MCF 10A (cell line): ENCODE measurements around the gene GTPBP3. TPM values are rescaled to one million over a fixed set of nuclear protein-coding genes. Genes with fewer than 3 reads are reported as not detected.

ENCODE experiments used
- BruUV-seq: library from RNA; stranded (reverse); fragments of 400-500 nt; replicated peaks from 2 replicates; lab custom pipeline; 2021; lab: Mats Ljungman, UMichigan
- CTCF ChIA-PET: fragments of 300-600 bp; sonication (Branson Sonifier 250); formaldehyde crosslinking; extraction: SDS; loops from one replicate; lab custom pipeline; 2021; ENCODE audit warnings: antibody characterized with exemption, inconsistent platforms; lab: Yijun Ruan, JAX
- POLR2A ChIA-PET: fragments of 300-600, 350-650 bp; sonication (Branson Sonifier 250); formaldehyde crosslinking; extraction: SDS; loops from one replicate; lab custom pipeline; 2020; ENCODE audit warnings: antibody characterized with exemption, inconsistent platforms; lab: Yijun Ruan, JAX
- DNase-seq: peaks from one replicate; pipeline ENCODE4 v3.0.0-alpha.2; 2018; ENCODE audit not compliant: unreplicated experiment
- H3K27ac Mint-ChIP-seq: one replicate; pipeline ENCODE4 v1.8.0; 2022; ENCODE audit warnings: mild to moderate bottlenecking, low read depth, mixed read lengths; ENCODE audit not compliant: unreplicated experiment
- H3K27me3 Mint-ChIP-seq: one replicate; pipeline ENCODE4 v1.8.0; 2022; ENCODE audit warnings: mixed read lengths; ENCODE audit not compliant: insufficient read depth, unreplicated experiment
- H3K36me3 Mint-ChIP-seq: one replicate; pipeline ENCODE4 v1.8.0; 2022; ENCODE audit warnings: mild to moderate bottlenecking, moderate library complexity, mixed read lengths; ENCODE audit not compliant: insufficient read depth, unreplicated experiment
- H3K4me1 Mint-ChIP-seq: one replicate; pipeline ENCODE4 v1.8.0; 2022; ENCODE audit warnings: mixed read lengths; ENCODE audit not compliant: insufficient read depth, unreplicated experiment
- H3K4me3 Mint-ChIP-seq: one replicate; pipeline ENCODE4 v1.8.0; 2022; ENCODE audit warnings: mild to moderate bottlenecking, moderate library complexity, mixed read lengths; ENCODE audit not compliant: unreplicated experiment
- H3K9me3 Mint-ChIP-seq: one replicate; pipeline ENCODE4 v1.8.0; 2022; ENCODE audit warnings: mixed read lengths; ENCODE audit not compliant: unreplicated experiment
- CTCF ChIP-seq: fragments of 200-600 bp; IDR thresholded peaks from one replicate; pipeline ENCODE4 v1.8.0; 2022; ENCODE audit warnings: antibody characterized with exemption, mild to moderate bottlenecking; ENCODE audit not compliant: unreplicated experiment
- intact Hi-C: fragments of 100-400 bp; cut with micrococcal nuclease; formaldehyde crosslinking; loops from 2 replicates; pipeline ENCODE4 v1.14.1; 2022
- total RNA-seq: library from RNA; stranded (reverse); gene quantifications from 2 replicates; pipeline ENCODE4 v1.2.3, GENCODE V29; 2022

The GTPBP3 gene
- total RNA-seq, 1 experiment from 2014 or later, result 27.9 TPM

DNA sequence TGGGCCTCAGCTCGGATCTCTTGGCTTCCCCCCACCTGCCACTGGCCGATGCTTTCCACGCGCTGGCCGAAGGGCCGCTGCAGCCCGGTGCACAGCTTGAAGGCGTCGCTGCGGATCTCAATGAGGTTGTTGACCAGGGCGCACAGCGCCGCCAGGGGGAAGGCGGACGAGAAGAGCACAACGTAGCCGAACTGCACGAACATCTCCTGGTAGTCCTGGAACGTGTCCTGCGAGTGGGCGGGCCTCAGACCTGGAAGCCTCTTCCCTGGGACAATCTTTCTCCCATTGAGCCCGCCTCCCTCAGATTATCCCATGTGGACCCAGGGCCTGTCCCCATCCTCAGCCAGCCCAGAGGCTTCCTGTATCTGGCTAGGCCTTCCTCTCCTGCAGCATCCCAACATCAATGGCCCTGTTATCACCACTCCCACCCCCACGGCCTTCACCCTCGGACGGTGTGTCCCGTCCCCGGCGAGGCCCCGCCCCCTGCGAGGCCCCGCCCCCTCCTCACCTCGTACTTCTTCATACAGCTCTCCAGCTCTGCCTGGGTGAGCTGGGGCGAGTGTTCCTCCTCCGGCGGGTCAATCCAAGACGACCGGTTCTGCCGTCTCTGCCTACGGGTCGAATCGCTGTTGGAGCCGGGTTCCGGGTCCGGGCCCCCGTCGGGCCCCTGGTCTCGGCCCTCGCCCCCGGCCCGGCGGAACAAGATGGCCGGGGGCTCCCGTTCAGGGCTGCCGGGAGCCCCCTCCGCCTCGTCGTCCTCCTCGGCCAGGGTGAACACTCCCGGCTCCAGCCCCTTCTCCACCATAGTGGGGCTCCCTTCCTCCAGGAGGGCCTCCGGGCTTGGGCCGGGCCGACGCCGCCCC lies 9.5 kb upstream of the GTPBP3 start:
- POLR2A ChIA-PET, result no interaction called here
- peak overlapping the region; percentile 21 for H3K4me3 Mint-ChIP-seq
- no TSS peak for BruUV-seq

DNA sequence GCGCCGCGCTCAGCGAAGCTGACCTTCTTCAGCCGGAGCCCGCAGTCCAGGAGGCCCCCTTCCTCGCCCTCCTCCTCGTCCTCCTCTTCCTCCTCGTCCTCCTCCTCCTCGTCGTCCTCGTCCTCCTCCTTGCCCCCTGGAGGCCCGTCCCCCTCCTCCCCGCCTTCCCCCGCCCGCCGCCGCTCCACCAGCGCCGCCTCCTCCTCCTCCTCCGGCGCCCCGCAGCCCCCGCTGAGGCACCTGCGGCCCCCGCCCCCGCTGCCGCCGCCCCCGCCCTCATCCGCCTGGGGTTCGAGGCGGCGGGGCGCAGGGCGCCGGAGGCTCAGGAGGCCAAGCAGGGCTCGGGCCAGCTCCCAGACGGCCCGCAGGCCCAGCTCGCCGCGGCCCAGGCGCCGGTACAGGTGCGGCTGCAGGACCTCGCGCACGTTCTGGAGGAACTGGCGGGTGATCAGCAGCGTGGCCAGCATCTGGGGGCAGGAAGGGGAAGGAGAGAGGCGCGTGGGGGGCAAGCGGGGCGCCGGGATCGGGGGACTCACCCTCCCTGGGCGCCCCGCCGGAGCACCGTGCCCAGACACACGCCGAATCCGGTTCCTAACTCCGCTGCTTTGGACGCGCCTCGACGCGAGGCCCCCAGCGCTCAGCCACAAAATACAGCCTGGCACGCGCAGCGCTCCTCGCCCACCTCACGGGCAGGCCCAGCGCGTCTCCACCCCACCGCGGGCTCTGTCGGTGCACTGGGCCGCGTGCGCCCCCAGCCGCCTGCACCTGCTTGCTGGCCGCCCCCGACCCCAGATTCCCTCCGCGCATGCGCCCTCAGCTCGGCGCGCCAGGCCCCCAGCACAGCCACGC lies 8.6 kb upstream of the GTPBP3 start:
- no peaks in the 10 kb centered on the region for H3K27me3 Mint-ChIP-seq
- H3K4me1 Mint-ChIP-seq, result peaks cover 7% of the 10 kb centered on the region
- no peak overlapping the region for H3K4me3 Mint-ChIP-seq
- DNase-seq, result no peak
- BruUV-seq, result no TSS peak
- CTCF ChIA-PET, result no interaction called here
- no peaks in the 10 kb centered on the region for H3K9me3 Mint-ChIP-seq
- no peak overlapping the region for H3K27ac Mint-ChIP-seq
- POLR2A ChIA-PET, result no interaction called here
- TF ChIP-seq CTCF, result no peak
- intact Hi-C loops, result no loop called here
- H3K36me3 Mint-ChIP-seq, result peaks cover 35% of the 10 kb centered on the region

More for the DNA sequence above, 9.5 kb upstream of the GTPBP3 start:
- Mint-ChIP-seq H3K9me3 (no peaks in the 10 kb centered on the region), H3K27ac (no peak overlapping the region), H3K4me1 (peaks cover 5% of the 10 kb centered on the region), H3K36me3 (peaks cover 40% of the 10 kb centered on the region), H3K27me3 (no peaks in the 10 kb centered on the region)
- no peak for TF ChIP-seq CTCF
- DNase-seq, result no peak
- intact Hi-C loops, result no loop called here
- CTCF ChIA-PET, result interaction anchor here (0.6 to 0.7 kb wide), 2 partner anchors 18 to 32 kb away, joined by 3 to 4 read pairs; no protein-coding TSS in a partner anchor

DNA sequence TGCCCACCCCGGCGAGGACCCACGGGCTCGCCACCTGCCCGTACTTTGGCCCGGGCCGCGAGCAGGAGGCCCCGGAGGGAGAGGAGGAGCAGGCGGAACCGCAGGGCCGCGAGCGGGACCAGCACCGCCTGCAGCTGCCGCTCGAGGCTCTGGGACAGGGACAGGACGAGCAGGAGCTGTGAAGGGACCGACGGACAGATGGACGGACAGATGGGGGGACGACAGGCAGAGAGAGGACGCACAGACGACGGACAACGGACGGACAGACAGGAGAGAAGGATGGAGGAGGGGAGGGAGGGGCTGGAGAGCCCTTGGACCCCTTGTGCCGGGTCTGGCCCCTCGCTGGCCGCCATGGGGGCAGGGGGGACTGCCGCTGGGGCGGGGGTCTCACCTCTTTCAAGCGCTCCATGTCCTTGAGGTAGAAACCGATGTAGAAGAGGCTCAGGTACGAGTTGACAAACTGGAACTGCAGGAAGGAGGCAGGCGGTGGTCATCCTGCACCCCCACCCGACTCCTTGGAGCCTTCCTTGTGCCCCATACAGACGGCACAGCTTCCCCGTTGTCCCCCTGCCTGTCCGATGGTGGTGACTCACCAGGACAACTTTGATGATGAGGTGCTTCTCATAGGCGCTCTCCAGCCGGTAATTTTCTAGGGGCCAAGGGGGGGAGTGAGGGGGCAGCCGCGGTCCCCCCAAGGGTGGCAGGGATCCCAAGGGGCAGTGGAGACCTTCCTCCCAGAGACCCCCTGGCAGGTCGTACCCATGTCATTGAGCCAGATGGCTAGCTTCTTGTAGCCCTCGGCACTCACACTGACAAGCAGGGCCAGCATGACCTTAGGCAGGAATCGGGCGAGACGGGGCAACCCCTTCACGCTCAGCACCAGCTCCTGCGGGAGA lies 7.7 kb upstream of the GTPBP3 start:
- DNase-seq, result no peak
- H3K9me3 Mint-ChIP-seq, result no peaks in the 10 kb centered on the region
- no peaks in the 10 kb centered on the region for H3K27me3 Mint-ChIP-seq
- POLR2A ChIA-PET, result interaction anchor here (0.6 to 10.1 kb wide), 2 partner anchors 22 to 252 kb away, joined by 3 to 152 read pairs; partner anchors contain the start of genes ABHD8, DDA1 and MRPL34
- no TSS peak for BruUV-seq
- no peak overlapping the region for H3K4me3 Mint-ChIP-seq
- peaks cover 14% of the 10 kb centered on the region for H3K4me1 Mint-ChIP-seq
- TF ChIP-seq CTCF, result no peak
- intact Hi-C loops, result no loop called here
- CTCF ChIA-PET, result no interaction called here
- H3K36me3 Mint-ChIP-seq, result peaks cover 34% of the 10 kb centered on the region
- H3K27ac Mint-ChIP-seq, result no peak overlapping the region
